Mesothelial cell of epicardium (in vitro differentiated cells): ENCODE measurements around the gene NSG2. TPM values are rescaled to one million over a fixed set of nuclear protein-coding genes. Genes with fewer than 3 reads are reported as not detected.
"Not testable (repeated sequence)": the region's sequence is repeated elsewhere in the genome, so short reads cannot be mapped to it uniquely, and the experiment has no call there.

Experiments used
- DNase-seq, 2 experiments: peaks; one replicate each; pipeline ENCODE4 v3.0.0; 2021; ENCODE audit warnings: low spot score in 2 of 2; ENCODE audit not compliant: unreplicated experiment in 2 of 2
- H3K27ac Mint-ChIP-seq: 2 replicates; pipeline ENCODE4 v1.8.0; 2021; ENCODE audit warnings: mixed read lengths
- H3K27me3 Mint-ChIP-seq: 2 replicates; pipeline ENCODE4 v1.8.0; 2021; ENCODE audit warnings: low read depth, mixed read lengths
- H3K36me3 Mint-ChIP-seq: 2 replicates; pipeline ENCODE4 v1.8.0; 2021; ENCODE audit warnings: mixed read lengths
- H3K4me1 Mint-ChIP-seq: 2 replicates; pipeline ENCODE4 v1.8.0; 2021; ENCODE audit warnings: mixed read lengths
- H3K4me3 Mint-ChIP-seq: 2 replicates; pipeline ENCODE4 v1.8.0; 2021; ENCODE audit warnings: mild to moderate bottlenecking, moderate library complexity, mixed read lengths
- H3K9me3 Mint-ChIP-seq: 2 replicates; pipeline ENCODE4 v1.8.0; 2021; ENCODE audit warnings: mixed read lengths
- CTCF ChIP-seq: fragments of 200-600 bp; sonication (generic); IDR thresholded peaks from one replicate; pipeline ENCODE4 v1.5.0; 2021; ENCODE audit warnings: antibody characterized with exemption; ENCODE audit not compliant: unreplicated experiment
- total RNA-seq: library from RNA; stranded (reverse); gene quantifications from 3 replicates; pipeline ENCODE4 v1.2.1, GENCODE V29; 2021

Gene NSG2
- total RNA-seq, 1 donor from 2014 or later, result not detected

GRCh38 chr5:174100490-174100889 lies 55.0 kb downstream of the NSG2 start:
- Mint-ChIP-seq H3K9me3 (no peaks in the 10 kb centered on the region), H3K27me3 (peaks cover 12% of the 10 kb centered on the region), H3K4me1 (no peaks in the 10 kb centered on the region), H3K36me3 (no peaks in the 10 kb centered on the region), H3K27ac (no peak overlapping the region), H3K4me3 (no peak overlapping the region)
- DNase-seq, result no peak
- no peak for TF ChIP-seq CTCF

GRCh38 chr5:174101195-174101730 lies 55.8 kb downstream of the NSG2 start:
- Mint-ChIP-seq H3K9me3 (no peaks in the 10 kb centered on the region), H3K27ac (no peak overlapping the region), H3K36me3 (no peaks in the 10 kb centered on the region), H3K27me3 (peaks cover 11% of the 10 kb centered on the region), H3K4me3 (no peak overlapping the region), H3K4me1 (no peaks in the 10 kb centered on the region)
- no peak for DNase-seq
- no peak for TF ChIP-seq CTCF

- H3K9me3 Mint-ChIP-seq, H3K4me3 Mint-ChIP-seq, H3K27ac Mint-ChIP-seq, H3K4me1 Mint-ChIP-seq, H3K36me3 Mint-ChIP-seq, DNase-seq: not testable (repeated sequence)
- H3K27me3 Mint-ChIP-seq, result peaks cover 11% of the 10 kb centered on the region
These were observed 57.1 kb downstream of the NSG2 start for GRCh38 chr5:174102574-174102973.

- Mint-ChIP-seq H3K27ac (no peak overlapping the region), H3K36me3 (no peaks in the 10 kb centered on the region), H3K9me3 (no peaks in the 10 kb centered on the region), H3K4me1 (no peaks in the 10 kb centered on the region), H3K4me3 (no peak overlapping the region), H3K27me3 (peaks cover 11% of the 10 kb centered on the region)
- DNase-seq, result no peak
- TF ChIP-seq CTCF, result no peak
These were observed 61.6 kb downstream of the NSG2 start for GRCh38 chr5:174106997-174107655.

- Mint-ChIP-seq H3K4me3 (no peak overlapping the region), H3K9me3 (no peaks in the 10 kb centered on the region), H3K4me1 (no peaks in the 10 kb centered on the region), H3K27me3 (peaks cover 12% of the 10 kb centered on the region), H3K27ac (no peak overlapping the region), H3K36me3 (no peaks in the 10 kb centered on the region)
- no peak for TF ChIP-seq CTCF
- no peak for DNase-seq
These were observed 63.2 kb downstream of the NSG2 start for GRCh38 chr5:174108745-174109144.

- Mint-ChIP-seq H3K4me1 (no peaks in the 10 kb centered on the region), H3K36me3 (no peaks in the 10 kb centered on the region), H3K27ac (no peak overlapping the region), H3K4me3 (no peak overlapping the region), H3K9me3 (no peaks in the 10 kb centered on the region), H3K27me3 (peaks cover 20% of the 10 kb centered on the region)
- no peak for DNase-seq
- TF ChIP-seq CTCF, result no peak
These were observed 64.3 kb downstream of the NSG2 start for GRCh38 chr5:174109698-174110260.
